Mammary epithelial cell (primary cell): ENCODE results near the gene FNIP1.

ENCODE experiments used
- EZH2 ChIP-seq: IDR thresholded peaks from 2 replicates; pipeline ENCODE4 v1.6.1; 2012; ENCODE audit warnings: low read length, inconsistent platforms, borderline replicate concordance
- TF ChIP-seq, protein P1 (sequence below), 2 donors: IDR thresholded peaks in 1 of 2; conservative IDR thresholded peaks in 1 of 2; 2 replicates each; pipeline ENCODE4 v1.5.1; 2011 to 2012; ENCODE audit warnings: inconsistent platforms in 2 of 2, low read length in 2 of 2, mild to moderate bottlenecking in 2 of 2, control low read depth in 1 of 2, low read depth in 1 of 2; ENCODE audit not compliant: insufficient read depth in 1 of 2; ENCODE audit errors: extremely low read depth in 1 of 2

DNA sequence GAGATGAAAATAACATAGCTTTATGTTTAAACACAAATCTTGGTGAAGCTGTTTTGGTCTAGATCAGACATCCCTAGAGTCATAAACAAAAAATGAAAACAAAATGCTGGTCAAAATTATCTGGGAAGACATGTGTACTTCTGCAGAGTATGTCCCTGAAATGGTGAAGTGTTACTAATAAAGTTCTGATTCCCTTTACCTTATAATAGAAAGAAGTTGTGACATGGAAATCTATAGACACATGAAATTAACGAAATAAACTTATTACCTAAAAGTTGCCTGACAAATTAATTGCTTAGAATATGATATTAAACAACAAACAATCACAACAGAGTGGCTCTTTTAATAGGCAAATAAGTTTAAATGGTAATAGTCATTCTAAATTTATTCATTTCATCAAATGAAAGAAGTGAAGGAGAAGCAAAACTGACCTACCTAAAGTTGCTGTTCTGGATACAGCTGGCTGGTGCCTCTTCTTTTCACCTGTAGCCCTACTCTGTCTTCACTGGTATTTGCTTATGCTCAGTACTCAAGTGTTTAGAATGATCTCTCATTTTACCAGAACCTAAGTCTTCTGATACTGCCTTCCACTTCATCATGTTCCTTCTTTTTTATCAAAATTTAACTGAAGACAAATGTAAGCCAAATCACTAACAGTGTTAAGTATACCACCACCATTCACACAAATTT is 38.8 kb downstream of the FNIP1 start:
- TF ChIP-seq, protein P1, sequence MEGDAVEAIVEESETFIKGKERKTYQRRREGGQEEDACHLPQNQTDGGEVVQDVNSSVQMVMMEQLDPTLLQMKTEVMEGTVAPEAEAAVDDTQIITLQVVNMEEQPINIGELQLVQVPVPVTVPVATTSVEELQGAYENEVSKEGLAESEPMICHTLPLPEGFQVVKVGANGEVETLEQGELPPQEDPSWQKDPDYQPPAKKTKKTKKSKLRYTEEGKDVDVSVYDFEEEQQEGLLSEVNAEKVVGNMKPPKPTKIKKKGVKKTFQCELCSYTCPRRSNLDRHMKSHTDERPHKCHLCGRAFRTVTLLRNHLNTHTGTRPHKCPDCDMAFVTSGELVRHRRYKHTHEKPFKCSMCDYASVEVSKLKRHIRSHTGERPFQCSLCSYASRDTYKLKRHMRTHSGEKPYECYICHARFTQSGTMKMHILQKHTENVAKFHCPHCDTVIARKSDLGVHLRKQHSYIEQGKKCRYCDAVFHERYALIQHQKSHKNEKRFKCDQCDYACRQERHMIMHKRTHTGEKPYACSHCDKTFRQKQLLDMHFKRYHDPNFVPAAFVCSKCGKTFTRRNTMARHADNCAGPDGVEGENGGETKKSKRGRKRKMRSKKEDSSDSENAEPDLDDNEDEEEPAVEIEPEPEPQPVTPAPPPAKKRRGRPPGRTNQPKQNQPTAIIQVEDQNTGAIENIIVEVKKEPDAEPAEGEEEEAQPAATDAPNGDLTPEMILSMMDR (conservative IDR thresholded peaks at IDR 0.05 in 1 of 2, IDR thresholded peaks at IDR 0.05 in 1 of 2; ENCODE audit: extremely low read depth in 1 of 2, insufficient read depth in 1 of 2, low read depth in 1 of 2, low read length in 2 of 2) = no peak
- TF ChIP-seq EZH2 = no peak
